Effector memory CD4-positive, alpha-beta T cell (primary cell): ENCODE data around the gene WNT5A.

Experiments
- DNase-seq, 3 donors: peaks; one replicate each; pipeline ENCODE4 v3.0.0-alpha.2; 2020
- H3K27ac ChIP-seq: 2 replicates; pipeline ENCODE4 v1.7.0; 2013; ENCODE audit warnings: mild to moderate bottlenecking, low read length, moderate library complexity; ENCODE audit not compliant: insufficient read depth, poor library complexity, severe bottlenecking
- H3K27me3 ChIP-seq: replicated peaks from 2 replicates; pipeline ENCODE4 v1.7.0; 2013; ENCODE audit warnings: mild to moderate bottlenecking, low read length; ENCODE audit not compliant: insufficient read depth, control insufficient read depth, poor library complexity, severe bottlenecking
- H3K36me3 ChIP-seq: 2 replicates; pipeline ENCODE4 v1.7.0; 2013; ENCODE audit warnings: mild to moderate bottlenecking, low read length, moderate library complexity; ENCODE audit not compliant: control insufficient read depth, insufficient read depth
- H3K4me1 ChIP-seq: 2 replicates; pipeline ENCODE4 v1.7.0; 2013; ENCODE audit warnings: low read length, mild to moderate bottlenecking; ENCODE audit not compliant: control insufficient read depth, insufficient read depth, poor library complexity, severe bottlenecking
- H3K4me3 ChIP-seq: 2 replicates; pipeline ENCODE4 v1.7.0; 2013; ENCODE audit warnings: low read length, low read depth, mild to moderate bottlenecking; ENCODE audit not compliant: insufficient read depth, poor library complexity, severe bottlenecking
- H3K9me3 ChIP-seq: 2 replicates; pipeline ENCODE4 v1.7.0; 2013; ENCODE audit warnings: mild to moderate bottlenecking, low read length, moderate library complexity; ENCODE audit not compliant: control insufficient read depth

WNT5A gene

GRCh38 chr3:55435491-55435890 lies 51.6 kb downstream of the WNT5A start:
- Histone ChIP-seq H3K36me3 (no peaks in the 10 kb centered on the region), H3K27ac (no peak overlapping the region), H3K9me3 (no peaks in the 10 kb centered on the region), H3K27me3 (no peaks in the 10 kb centered on the region), H3K4me3 (no peak overlapping the region), H3K4me1 (no peaks in the 10 kb centered on the region)
- DNase-seq: no peak

GRCh38 chr3:55434789-55435188 lies 52.3 kb downstream of the WNT5A start:
- no peak for DNase-seq
- H3K27me3 ChIP-seq: no peaks in the 10 kb centered on the region
- no peaks in the 10 kb centered on the region for H3K4me1 ChIP-seq

GRCh38 chr3:55431041-55431440 lies 56.1 kb downstream of the WNT5A start:
- Histone ChIP-seq H3K27me3 (no peaks in the 10 kb centered on the region), H3K9me3 (no peaks in the 10 kb centered on the region), H3K36me3 (no peaks in the 10 kb centered on the region), H3K4me3 (no peak overlapping the region), H3K27ac (no peak overlapping the region), H3K4me1 (no peaks in the 10 kb centered on the region)
- DNase-seq: no peak

More at GRCh38 chr3:55434789-55435188, 52.3 kb downstream of the WNT5A start:
- Histone ChIP-seq H3K36me3 (no peaks in the 10 kb centered on the region), H3K27ac (no peak overlapping the region), H3K9me3 (no peaks in the 10 kb centered on the region), H3K4me3 (no peak overlapping the region)

GRCh38 chr3:55427739-55428138 lies 59.4 kb downstream of the WNT5A start:
- no peaks in the 10 kb centered on the region for H3K27me3 ChIP-seq

GRCh38 chr3:55426486-55426885 lies 60.6 kb downstream of the WNT5A start:
- Histone ChIP-seq H3K4me1 (no peaks in the 10 kb centered on the region), H3K27ac (no peak overlapping the region), H3K27me3 (no peaks in the 10 kb centered on the region)

More at GRCh38 chr3:55427739-55428138, 59.4 kb downstream of the WNT5A start:
- DNase-seq: no peak
- Histone ChIP-seq H3K27ac (no peak overlapping the region), H3K36me3 (no peaks in the 10 kb centered on the region), H3K4me1 (no peaks in the 10 kb centered on the region), H3K9me3 (no peaks in the 10 kb centered on the region), H3K4me3 (no peak overlapping the region)

GRCh38 chr3:55423782-55424181 lies 63.3 kb downstream of the WNT5A start:
- Histone ChIP-seq H3K27ac (no peak overlapping the region), H3K4me1 (no peaks in the 10 kb centered on the region), H3K9me3 (no peaks in the 10 kb centered on the region), H3K4me3 (no peak overlapping the region), H3K27me3 (no peaks in the 10 kb centered on the region), H3K36me3 (no peaks in the 10 kb centered on the region)
- DNase-seq: no peak

More at GRCh38 chr3:55426486-55426885, 60.6 kb downstream of the WNT5A start:
- H3K4me3 ChIP-seq: no peak overlapping the region
- no peaks in the 10 kb centered on the region for H3K36me3 ChIP-seq
- no peaks in the 10 kb centered on the region for H3K9me3 ChIP-seq
- no peak for DNase-seq

GRCh38 chr3:55417211-55417610 lies 69.9 kb downstream of the WNT5A start:
- DNase-seq: no peak
- H3K9me3 ChIP-seq: no peaks in the 10 kb centered on the region

GRCh38 chr3:55416331-55416821 lies 70.7 kb downstream of the WNT5A start:
- H3K27ac ChIP-seq: no peak overlapping the region
- no peaks in the 10 kb centered on the region for H3K4me1 ChIP-seq
- no peaks in the 10 kb centered on the region for H3K27me3 ChIP-seq
- no peaks in the 10 kb centered on the region for H3K9me3 ChIP-seq
- no peak for DNase-seq
- H3K36me3 ChIP-seq: no peaks in the 10 kb centered on the region
- H3K4me3 ChIP-seq: no peak overlapping the region

More at GRCh38 chr3:55417211-55417610, 69.9 kb downstream of the WNT5A start:
- Histone ChIP-seq H3K27me3 (no peaks in the 10 kb centered on the region), H3K36me3 (no peaks in the 10 kb centered on the region), H3K27ac (no peak overlapping the region), H3K4me1 (no peaks in the 10 kb centered on the region), H3K4me3 (no peak overlapping the region)
